RWPE2 (cell line): Measurements from ENCODE around the gene TLE5.

Experiments
- ATAC-seq: fragments of 200-7000 bp; cut with Tn5 transposase; 3 replicates; pipeline ENCODE4 v1.9.1; 2021; ENCODE audit warnings: low read depth
- DNase-seq: peaks from one replicate; pipeline ENCODE4 v3.0.0-alpha.2; 2020; ENCODE audit warnings: low spot score
- H3K27ac ChIP-seq: fragments of 450-650 bp; 2 replicates; pipeline ENCODE4 v1.5.1; 2017; ENCODE audit warnings: mild to moderate bottlenecking; ENCODE audit not compliant: poor library complexity, severe bottlenecking
- H3K27me3 ChIP-seq: fragments of 250-450 bp; sonication (Bioruptor Pico); 2 replicates; pipeline ENCODE4 v1.5.1; 2021; ENCODE audit warnings: mild to moderate bottlenecking, moderate library complexity; ENCODE audit not compliant: insufficient read depth, poor library complexity, severe bottlenecking
- H3K36me3 ChIP-seq: fragments of 250-450 bp; sonication (Bioruptor Pico); 2 replicates; pipeline ENCODE4 v1.5.1; 2020; ENCODE audit warnings: low read depth, mild to moderate bottlenecking, moderate library complexity
- H3K4me1 ChIP-seq: fragments of 250-450 bp; sonication (Bioruptor Pico); 2 replicates; pipeline ENCODE4 v1.5.1; 2021; ENCODE audit warnings: mild to moderate bottlenecking, moderate library complexity; ENCODE audit not compliant: insufficient read depth, poor library complexity, severe bottlenecking
- H3K4me3 ChIP-seq: fragments of 250-450 bp; sonication (Bioruptor Pico); 2 replicates; pipeline ENCODE4 v1.5.1; 2021; ENCODE audit warnings: mild to moderate bottlenecking, moderate library complexity; ENCODE audit not compliant: severe bottlenecking
- H3K9me3 ChIP-seq: fragments of 250-450 bp; sonication (Bioruptor Pico); 2 replicates; pipeline ENCODE4 v1.5.1; 2021; ENCODE audit warnings: mild to moderate bottlenecking, moderate library complexity; ENCODE audit not compliant: severe bottlenecking
- CTCF ChIP-seq: fragments of 450-650 bp; IDR thresholded peaks from one replicate; pipeline ENCODE4 v1.5.1; 2017; ENCODE audit warnings: mild to moderate bottlenecking, moderate library complexity; ENCODE audit not compliant: poor library complexity, severe bottlenecking

TLE5 gene

GRCh38 chr19:3024509-3024869 is 37.8 kb downstream of the TLE5 start:
- no peak for DNase-seq
- no peaks in the 10 kb centered on the region for H3K4me1 ChIP-seq
- no peak for ATAC-seq
- H3K27ac ChIP-seq, result no peak overlapping the region
- H3K9me3 ChIP-seq, result no peaks in the 10 kb centered on the region
- H3K27me3 ChIP-seq, result no peaks in the 10 kb centered on the region
- TF ChIP-seq CTCF, result no peak
- no peaks in the 10 kb centered on the region for H3K36me3 ChIP-seq
- no peak overlapping the region for H3K4me3 ChIP-seq

GRCh38 chr19:3020321-3020960 is 41.9 kb downstream of the TLE5 start:
- H3K9me3 ChIP-seq, result no peaks in the 10 kb centered on the region
- no peaks in the 10 kb centered on the region for H3K4me1 ChIP-seq
- H3K27ac ChIP-seq, result no peak overlapping the region
- no peaks in the 10 kb centered on the region for H3K36me3 ChIP-seq
- no peak overlapping the region for H3K4me3 ChIP-seq
- ATAC-seq (no peak), DNase-seq (no peak)
- no peak for TF ChIP-seq CTCF
- no peaks in the 10 kb centered on the region for H3K27me3 ChIP-seq

GRCh38 chr19:3019211-3019854 is 43.0 kb downstream of the TLE5 start:
- DNase-seq, result no peak
- no peaks in the 10 kb centered on the region for H3K36me3 ChIP-seq
- no peak for ATAC-seq
- no peaks in the 10 kb centered on the region for H3K27me3 ChIP-seq
- no peak overlapping the region for H3K4me3 ChIP-seq
- no peaks in the 10 kb centered on the region for H3K4me1 ChIP-seq
- H3K9me3 ChIP-seq, result no peaks in the 10 kb centered on the region
- no peak overlapping the region for H3K27ac ChIP-seq
- TF ChIP-seq CTCF, result no peak

- Histone ChIP-seq H3K4me1 (no peaks in the 10 kb centered on the region), H3K27me3 (no peaks in the 10 kb centered on the region), H3K36me3 (no peaks in the 10 kb centered on the region), H3K9me3 (no peaks in the 10 kb centered on the region), H3K27ac (no peak overlapping the region), H3K4me3 (no peak overlapping the region)
- ATAC-seq (no peak), DNase-seq (no peak)
- TF ChIP-seq CTCF, result no peak
These were observed 44.4 kb downstream of the TLE5 start for GRCh38 chr19:3017923-3018322.
